Measurements from ENCODE around the gene SIN3A. TPM values are rescaled to one million over a fixed set of nuclear protein-coding genes. Genes with fewer than 3 reads are reported as not detected.

Gene SIN3A
- total RNA-seq, 1 donor from 2014 or later: 75.4 TPM

DNA sequence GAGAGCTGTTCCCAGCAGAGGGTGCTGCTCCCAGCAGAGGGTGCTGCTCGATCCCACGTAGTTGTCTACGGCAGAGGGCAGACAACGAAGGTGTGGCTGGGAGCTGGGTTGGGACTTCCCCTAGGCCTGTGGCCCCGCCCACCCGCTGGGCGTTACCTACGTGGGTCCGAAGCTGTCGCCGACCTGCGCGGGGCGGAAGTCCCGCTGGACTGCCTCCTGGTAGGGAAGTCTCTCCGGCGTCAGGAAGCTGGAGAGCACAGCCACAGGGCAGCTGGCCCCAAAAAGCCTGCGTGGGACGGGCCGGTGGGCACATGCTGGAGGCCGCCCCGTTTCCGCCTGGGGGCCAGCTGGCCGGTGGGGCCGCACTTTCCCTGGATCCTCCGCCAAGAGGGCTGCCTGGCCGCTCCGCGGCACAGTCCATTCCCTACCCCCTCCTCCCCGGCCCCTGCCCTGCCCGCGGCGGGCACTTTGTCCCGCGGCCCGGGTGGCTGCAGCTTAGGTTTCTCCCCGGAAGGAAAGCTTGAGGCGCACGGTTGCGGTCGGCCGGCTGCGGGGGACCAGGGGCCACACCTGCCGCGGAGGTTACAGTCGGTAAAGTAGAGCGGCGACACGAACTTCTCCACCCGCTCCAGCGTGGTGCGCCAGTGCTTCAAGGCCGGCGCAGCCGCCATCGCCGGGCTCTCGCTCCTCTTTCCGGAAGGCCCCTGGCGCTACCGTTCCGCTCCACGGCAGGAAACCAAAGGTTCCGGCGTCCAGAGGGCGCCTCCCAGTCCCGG is 83.4 kb downstream of the SIN3A start, which contains the start of gene MAN2C1:
Gene MAN2C1 (minus strand): TSS at position 695 of the 776 bp plus-strand sequence. CDS start 24 bp downstream, at position 671.
- Mint-ChIP-seq H3K4me3 (peak within 1 kb of the TSS; percentile 93), H3K36me3 (peaks cover 8% of the 10 kb centered on the region), H3K9me3 (no peaks in the 10 kb centered on the region), H3K4me1 (ENCODE audit: unreplicated experiment) (peaks cover 11% of the 10 kb centered on the region), H3K27ac (peak within 1 kb of the TSS; percentile 94), H3K27me3 (no peaks in the 10 kb centered on the region)
- DNase-seq (ENCODE audit: extremely low spot score, unreplicated experiment): peak; percentile 92
- peak; percentile 75 for TF ChIP-seq CTCF (conservative IDR thresholded peaks at IDR 0.05)

DNA sequence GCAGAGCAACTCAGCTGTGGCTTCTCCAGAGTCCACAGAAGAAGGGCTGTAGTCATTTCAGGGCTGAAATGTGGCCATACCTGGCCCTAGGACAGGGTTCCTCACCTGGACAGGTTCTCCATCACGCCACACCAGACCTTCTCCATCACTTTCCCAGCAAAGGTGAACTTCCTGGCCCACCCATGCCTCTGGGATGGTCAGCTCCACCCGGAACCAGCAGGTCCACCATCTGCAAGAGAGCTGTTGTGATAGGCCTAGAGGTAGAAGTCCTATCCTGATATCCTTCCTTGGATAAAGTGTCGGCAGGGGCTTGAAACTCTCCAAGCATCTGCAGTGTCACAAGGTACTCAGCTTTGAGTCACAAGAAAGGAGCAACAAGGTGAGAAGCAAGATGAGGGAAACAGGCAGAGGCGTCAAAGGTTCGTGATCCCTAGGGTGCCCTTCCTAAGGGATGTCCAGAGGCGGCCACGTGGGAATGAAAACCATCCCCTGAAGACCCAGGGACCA is 84.0 kb downstream of the SIN3A start:
- Mint-ChIP-seq H3K4me3 (peak overlapping the region; percentile 93), H3K27ac (peak overlapping the region; percentile 68), H3K27me3 (no peaks in the 10 kb centered on the region), H3K9me3 (no peaks in the 10 kb centered on the region), H3K36me3 (peaks cover 7% of the 10 kb centered on the region), H3K4me1 (ENCODE audit: unreplicated experiment) (peaks cover 11% of the 10 kb centered on the region)
- TF ChIP-seq CTCF (conservative IDR thresholded peaks at IDR 0.05): no peak
- peak; percentile 47 for DNase-seq (ENCODE audit: extremely low spot score, unreplicated experiment)

GRCh38 chr15:75367006-75367405 is 84.5 kb downstream of the SIN3A start:
- Mint-ChIP-seq H3K9me3 (no peaks in the 10 kb centered on the region), H3K4me3 (peak overlapping the region; percentile 19), H3K36me3 (peaks cover 7% of the 10 kb centered on the region), H3K4me1 (ENCODE audit: unreplicated experiment) (peaks cover 11% of the 10 kb centered on the region), H3K27me3 (no peaks in the 10 kb centered on the region), H3K27ac (no peak overlapping the region)
- no peak for DNase-seq (ENCODE audit: extremely low spot score, unreplicated experiment)
- no peak for TF ChIP-seq CTCF (conservative IDR thresholded peaks at IDR 0.05)

DNA sequence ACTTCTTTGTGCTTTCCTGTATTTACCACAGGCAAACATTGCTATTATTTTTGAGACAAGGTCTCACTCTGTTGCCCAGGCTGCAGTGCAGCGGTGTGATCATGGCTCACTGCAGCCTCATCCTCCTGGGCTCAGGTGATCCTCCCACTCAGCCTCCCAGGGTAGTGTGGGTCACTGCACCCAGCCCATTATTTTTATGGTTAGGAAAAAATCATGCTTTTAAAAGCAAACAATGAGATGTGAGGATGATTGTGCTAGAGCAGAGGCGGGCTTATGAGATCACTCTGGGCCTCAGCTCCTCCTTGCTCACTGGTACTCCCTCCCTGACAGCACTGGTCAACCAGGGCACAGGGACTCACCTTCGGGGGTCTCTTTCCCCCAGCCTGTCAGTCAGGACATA is 85.3 kb downstream of the SIN3A start:
- H3K36me3 Mint-ChIP-seq: peaks cover 6% of the 10 kb centered on the region
- DNase-seq (ENCODE audit: extremely low spot score, unreplicated experiment): no peak
- no peak overlapping the region for H3K4me3 Mint-ChIP-seq
- H3K9me3 Mint-ChIP-seq: no peaks in the 10 kb centered on the region
- TF ChIP-seq CTCF (conservative IDR thresholded peaks at IDR 0.05): no peak
- H3K27ac Mint-ChIP-seq: no peak overlapping the region
- no peaks in the 10 kb centered on the region for H3K27me3 Mint-ChIP-seq
- peaks cover 11% of the 10 kb centered on the region for H3K4me1 Mint-ChIP-seq (ENCODE audit: unreplicated experiment)

- no peaks in the 10 kb centered on the region for H3K27me3 Mint-ChIP-seq
- H3K4me1 Mint-ChIP-seq (ENCODE audit: unreplicated experiment): peaks cover 10% of the 10 kb centered on the region
- H3K9me3 Mint-ChIP-seq: no peaks in the 10 kb centered on the region
- TF ChIP-seq CTCF (conservative IDR thresholded peaks at IDR 0.05): no peak
- H3K4me3 Mint-ChIP-seq: no peak overlapping the region
- no peak for DNase-seq (ENCODE audit: extremely low spot score, unreplicated experiment)
- H3K36me3 Mint-ChIP-seq: peaks cover 3% of the 10 kb centered on the region
- H3K27ac Mint-ChIP-seq: no peak overlapping the region
Observed at GRCh38 chr15:75364881-75365280, 86.6 kb downstream of the SIN3A start.

All from type B pancreatic cell (in vitro differentiated cells).